ENCODE results near the gene NT5DC3.

Gene NT5DC3

DNA sequence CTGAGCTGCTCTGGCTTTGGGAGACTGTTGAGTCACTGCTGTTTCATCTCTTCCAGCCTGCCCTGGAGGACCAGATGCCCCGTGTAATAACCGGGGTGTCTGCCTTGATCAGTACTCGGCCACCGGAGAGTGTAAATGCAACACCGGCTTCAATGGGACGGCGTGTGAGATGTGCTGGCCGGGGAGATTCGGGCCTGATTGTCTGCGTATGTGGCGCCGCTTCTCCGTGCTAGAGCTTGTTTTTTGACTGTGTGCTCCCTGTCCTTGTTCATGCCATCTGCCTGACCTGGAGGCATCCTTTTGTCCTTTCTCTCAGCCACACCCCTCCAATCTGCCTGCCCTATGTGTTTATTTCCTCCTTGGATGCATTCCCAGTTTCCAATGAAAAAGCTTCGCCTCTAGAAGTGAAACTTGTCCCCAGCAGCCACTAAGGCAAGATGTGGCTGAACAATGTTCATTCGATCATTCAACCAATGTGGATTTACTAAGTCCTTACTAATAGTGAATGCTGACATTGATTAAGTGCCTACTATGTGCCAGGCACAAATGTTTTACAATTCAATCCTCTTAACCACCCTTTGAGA, 98.6 kb downstream of the NT5DC3 start:
- no peak for DNase-seq

DNA sequence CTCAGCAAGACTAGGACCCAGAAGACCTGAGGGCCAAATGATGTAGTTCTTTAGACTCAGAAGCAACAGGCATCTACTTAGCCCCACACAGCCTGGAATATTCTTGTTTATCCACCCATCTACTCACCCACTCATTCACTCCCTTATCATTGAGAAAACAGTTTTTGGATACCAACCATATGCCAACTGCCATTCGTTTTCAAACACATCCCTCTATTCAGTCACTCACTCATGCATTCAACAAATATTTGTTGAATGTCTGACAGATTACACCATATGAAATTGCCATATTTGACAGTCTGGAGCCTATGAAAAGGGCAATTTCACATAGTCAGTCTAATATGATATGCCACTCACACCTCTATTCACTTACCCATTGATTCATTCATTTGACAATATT, 103.2 kb downstream of the NT5DC3 start:
- DNase-seq: no peak

DNA sequence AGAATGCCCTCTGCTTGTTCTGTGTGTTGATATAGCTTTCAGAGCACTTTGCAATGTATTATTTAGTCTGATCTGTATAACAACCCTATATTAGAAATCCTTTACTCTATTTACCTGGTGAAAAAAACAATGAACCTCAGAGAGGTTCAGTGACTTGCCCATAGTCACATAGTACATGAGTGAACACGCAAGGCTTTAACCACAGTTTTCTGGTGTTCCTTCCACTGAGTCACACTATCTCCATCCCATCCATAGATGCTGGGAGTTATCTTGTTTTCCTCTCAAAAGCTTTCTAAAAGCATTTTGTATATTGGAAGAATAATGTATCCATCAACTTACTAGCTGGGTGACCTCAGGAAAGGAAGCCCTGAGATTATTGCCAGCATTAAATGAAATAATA, 104.5 kb downstream of the NT5DC3 start:
- DNase-seq: no peak

DNA sequence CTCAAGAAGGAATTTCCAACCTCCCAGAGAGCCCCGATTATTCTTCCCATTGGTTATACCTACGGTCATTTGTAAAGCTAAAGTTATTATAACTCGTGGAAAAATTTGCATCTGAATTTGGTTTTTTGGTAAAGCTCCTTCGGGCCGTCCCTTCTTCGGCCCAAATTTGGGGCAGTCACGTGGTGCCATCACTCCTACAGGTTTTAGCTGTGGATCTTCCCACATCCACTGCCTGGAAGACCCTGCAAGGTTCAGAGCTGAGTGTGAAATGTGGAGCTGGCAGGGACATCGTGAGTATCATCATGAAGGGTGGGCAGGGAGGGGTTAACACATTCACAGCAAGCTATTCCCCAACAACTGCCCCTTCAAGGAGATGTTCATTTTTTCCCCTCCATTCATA, 105.7 kb downstream of the NT5DC3 start:
- no peak for DNase-seq

DNA sequence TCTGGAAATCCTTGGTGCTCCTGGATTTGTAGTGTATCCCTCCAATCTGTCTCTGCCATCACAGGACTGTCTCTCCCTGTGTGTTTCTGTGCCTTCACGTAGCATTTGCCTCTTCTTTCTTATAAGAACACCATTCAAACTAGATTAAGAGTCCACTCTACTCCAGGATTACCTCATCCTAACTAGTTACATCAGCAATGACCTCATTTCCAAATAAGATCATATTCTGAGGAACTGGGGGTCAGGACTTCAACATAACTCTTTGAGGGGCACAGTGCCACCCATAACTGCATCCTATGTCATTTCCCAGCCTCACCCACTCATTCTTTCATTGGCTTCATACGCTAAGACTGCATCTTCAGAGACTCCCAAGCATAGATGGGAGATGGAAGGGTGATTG, 106.2 kb downstream of the NT5DC3 start:
- DNase-seq: no peak

DNA sequence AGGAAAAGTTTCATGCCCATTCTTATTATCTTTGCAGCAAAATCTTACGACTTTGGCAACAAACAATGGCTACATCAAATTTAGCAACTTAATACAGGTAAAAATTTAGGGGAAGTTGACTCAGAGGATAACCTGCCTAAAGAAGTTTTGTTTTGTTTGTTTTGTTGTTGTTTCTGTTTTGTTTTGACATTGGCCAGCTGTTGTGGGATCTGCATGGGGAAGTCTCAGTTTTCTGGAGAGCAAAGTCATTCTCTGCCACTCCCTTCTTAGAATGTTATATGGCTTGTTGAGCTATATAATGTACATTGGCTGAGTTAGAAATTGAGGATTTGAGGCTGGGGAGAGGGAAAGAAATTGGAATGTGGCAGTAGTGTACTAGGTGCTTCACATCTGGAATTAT, 109.5 kb downstream of the NT5DC3 start:
- DNase-seq: no peak

DNA sequence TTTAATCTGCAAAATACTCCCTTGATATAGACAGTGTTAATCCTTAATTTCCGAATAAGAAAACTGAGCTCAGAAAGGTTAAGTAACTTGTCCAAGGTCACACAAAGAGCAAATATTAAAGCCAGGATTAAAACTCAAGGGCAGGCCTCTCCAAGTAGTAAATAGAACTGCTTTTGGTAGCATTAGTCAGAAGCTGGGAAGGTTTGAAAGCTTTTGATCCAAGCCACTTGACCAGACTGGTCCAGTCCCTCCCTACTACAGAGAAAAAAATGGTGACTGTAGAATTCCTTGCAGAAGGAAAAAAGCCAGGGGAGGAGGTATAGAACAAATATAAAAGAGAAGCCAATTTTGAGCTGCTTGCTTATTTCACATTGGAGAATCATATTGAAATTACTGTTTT, 111.5 kb downstream of the NT5DC3 start:
- no peak for DNase-seq

DNA sequence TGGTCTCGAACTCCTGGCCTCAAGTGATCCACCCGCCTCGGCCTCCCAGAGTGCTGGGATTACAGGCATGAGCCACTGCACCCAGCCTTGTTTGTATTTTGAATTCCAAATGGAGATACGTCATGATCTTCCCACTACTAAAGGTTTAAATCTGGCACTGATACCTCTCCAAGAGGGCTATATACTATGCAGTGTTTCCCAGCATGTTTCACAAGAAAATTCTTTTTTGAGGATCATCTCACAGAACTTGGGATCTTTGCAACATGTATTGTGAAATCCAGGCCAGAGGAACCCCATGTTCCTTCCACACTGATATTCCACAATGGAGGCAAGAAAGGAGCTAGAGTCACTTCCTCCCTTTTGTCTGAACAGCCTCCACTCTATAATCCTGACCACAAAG, 112.7 kb downstream of the NT5DC3 start:
- DNase-seq: no peak

DNA sequence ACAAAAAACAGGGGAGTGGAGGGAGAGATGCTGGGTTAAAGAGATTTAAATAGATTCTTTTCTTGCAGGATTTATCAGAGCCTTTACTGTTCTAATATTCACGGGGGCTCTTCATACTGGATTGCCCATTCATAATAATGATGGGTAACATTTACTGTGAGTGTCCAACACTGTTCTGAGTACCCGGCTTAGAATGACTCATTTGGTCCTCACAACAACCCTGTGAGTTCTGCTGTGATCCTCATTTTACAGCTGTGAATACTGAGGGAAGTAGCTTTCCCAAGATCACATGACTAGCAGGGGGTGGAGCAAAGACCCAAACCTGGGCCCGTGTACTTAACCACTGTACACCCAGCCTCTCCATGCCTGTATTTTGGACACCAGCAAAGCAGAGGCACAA, 113.4 kb downstream of the NT5DC3 start:
- DNase-seq: no peak

DNA sequence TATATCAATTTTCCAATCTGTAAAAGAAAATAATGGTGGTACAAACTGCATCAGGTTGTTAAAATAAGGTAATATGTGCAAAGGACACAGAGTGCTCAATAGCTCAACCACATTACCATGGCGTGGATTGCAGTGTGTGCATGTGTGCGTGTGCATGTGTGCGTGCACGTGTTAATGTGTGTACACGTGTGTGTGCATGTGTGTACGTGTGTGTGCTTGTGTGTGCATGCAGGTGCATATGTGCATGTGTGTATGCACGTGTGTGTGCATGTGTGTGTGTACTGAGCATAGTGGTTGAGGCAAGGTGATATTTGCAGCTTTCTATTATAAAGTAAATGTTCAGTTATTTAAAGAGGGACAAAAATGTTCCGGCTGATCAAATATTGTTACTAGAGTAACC, 115.6 kb downstream of the NT5DC3 start:
- no peak for DNase-seq

All from CD4-positive, alpha-beta T cell treated with Interleukin-12 subunit alpha and Interleukin-12 subunit beta, for 1 hour (primary cell).